Bronchial epithelial cell (primary cell): Measurements from ENCODE around the gene STOX1. TPM values are rescaled to one million over a fixed set of nuclear protein-coding genes. Genes with fewer than 3 reads are reported as not detected.
"Not testable (repeated sequence)": the region's sequence is repeated elsewhere in the genome, so short reads cannot be mapped to it uniquely, and the experiment has no call there.

Source experiments
- DNase-seq: peaks from one replicate; pipeline ENCODE4 v3.0.0-alpha.2; 2010; ENCODE audit warnings: low read depth
- FAIRE-seq: peaks from 2 replicates; lab custom pipeline; 2011; peaks lifted over from hg19 to GRCh38; lab: Jason Lieb, UNC
- H3K27me3 ChIP-seq: 2 replicates; pipeline ENCODE4 v1.5.1; 2011; ENCODE audit warnings: low read length; ENCODE audit not compliant: control insufficient read depth, insufficient read depth
- H3K36me3 ChIP-seq: 2 replicates; pipeline ENCODE4 v1.5.1; 2011; ENCODE audit warnings: low read length; ENCODE audit not compliant: control insufficient read depth, insufficient read depth
- H3K4me3 ChIP-seq: 2 replicates; pipeline ENCODE4 v1.5.1; 2011; ENCODE audit warnings: mild to moderate bottlenecking, low read depth, low read length, control low read depth
- CTCF ChIP-seq: IDR thresholded peaks from 2 replicates; pipeline ENCODE4 v1.5.1; 2011; ENCODE audit warnings: mild to moderate bottlenecking, moderate library complexity, low read length, control low read depth, inconsistent platforms; ENCODE audit not compliant: insufficient read depth, severe bottlenecking
- total RNA-seq: library from RNA; depleted of rRNA; stranded (reverse); fragments of >200 nt; gene quantifications from 2 replicates; pipeline ENCODE4 v1.2.1, GENCODE V29; 2014

Gene STOX1
- total RNA-seq, 1 donor from 2014 or later: under 0.01 TPM

- DNase-seq (no peak), FAIRE-seq (no peak)
- peaks cover 4% of the 10 kb centered on the region for H3K27me3 ChIP-seq
- no peak overlapping the region for H3K4me3 ChIP-seq
- no peaks in the 10 kb centered on the region for H3K36me3 ChIP-seq
- no peak for TF ChIP-seq CTCF
Observed at GRCh38 chr10:68828833-68829232, 1.5 kb downstream of the STOX1 start.

GRCh38 chr10:68829521-68829920 lies 2.2 kb downstream of the STOX1 start:
- DNase-seq (no peak), FAIRE-seq (no peak)
- TF ChIP-seq CTCF: no peak
- no peaks in the 10 kb centered on the region for H3K36me3 ChIP-seq
- H3K27me3 ChIP-seq: peaks cover 4% of the 10 kb centered on the region
- no peak overlapping the region for H3K4me3 ChIP-seq

- no peak overlapping the region for H3K4me3 ChIP-seq
- TF ChIP-seq CTCF: no peak
- no peak for FAIRE-seq
Observed at GRCh38 chr10:68829952-68830351, 2.6 kb downstream of the STOX1 start.

GRCh38 chr10:68831961-68832455 lies 4.7 kb downstream of the STOX1 start:
- peaks cover 4% of the 10 kb centered on the region for H3K27me3 ChIP-seq
- no peak for TF ChIP-seq CTCF
- no peak for DNase-seq
- H3K4me3 ChIP-seq: no peak overlapping the region
- no peak for FAIRE-seq
- H3K36me3 ChIP-seq: no peaks in the 10 kb centered on the region

More at GRCh38 chr10:68829952-68830351, 2.6 kb downstream of the STOX1 start:
- DNase-seq: no peak
- Histone ChIP-seq H3K36me3 (no peaks in the 10 kb centered on the region), H3K27me3 (peaks cover 4% of the 10 kb centered on the region)

- peaks cover 4% of the 10 kb centered on the region for H3K27me3 ChIP-seq
- no peak for FAIRE-seq
- TF ChIP-seq CTCF: no peak
Observed at GRCh38 chr10:68832601-68833000, 5.3 kb downstream of the STOX1 start.

DNA sequence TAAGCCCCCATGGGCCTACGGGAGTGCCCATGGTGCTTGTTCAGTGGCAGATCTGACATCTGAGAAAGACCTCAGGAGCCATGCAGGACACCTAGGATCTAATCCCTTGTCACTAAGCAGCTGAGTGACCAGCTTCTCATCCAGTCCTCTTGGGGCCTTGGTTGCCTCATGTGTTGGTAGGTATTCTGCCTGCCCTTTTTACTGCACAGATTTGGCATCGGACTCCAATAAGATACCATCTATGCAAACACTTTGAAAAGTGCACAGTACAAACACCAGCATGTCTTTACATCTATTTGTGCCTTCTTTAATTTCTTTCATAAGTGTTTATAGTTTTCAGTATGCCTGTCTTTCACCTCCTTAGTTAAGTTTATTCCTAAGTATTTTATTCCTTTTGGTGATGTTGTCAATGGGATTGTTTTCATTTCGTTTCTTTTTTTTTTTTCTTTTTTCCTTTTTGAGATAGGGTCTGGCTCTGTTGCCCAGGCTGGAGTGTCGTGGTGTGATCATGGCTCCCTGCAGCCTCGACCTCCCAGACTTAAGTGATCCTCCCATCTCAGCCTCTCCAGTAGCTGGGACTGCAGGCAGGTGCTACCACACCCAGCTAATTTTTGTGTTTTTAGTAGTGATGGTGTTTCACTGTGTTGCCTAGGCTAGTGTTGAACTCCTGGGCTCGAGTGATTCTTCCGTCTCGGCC lies 10.4 kb downstream of the STOX1 start:
- no peak for DNase-seq
- no peaks in the 10 kb centered on the region for H3K36me3 ChIP-seq

More at GRCh38 chr10:68832601-68833000, 5.3 kb downstream of the STOX1 start:
- no peak for DNase-seq
- Histone ChIP-seq H3K36me3 (no peaks in the 10 kb centered on the region), H3K4me3 (no peak overlapping the region)

GRCh38 chr10:68840650-68841049 lies 13.3 kb downstream of the STOX1 start:
- not testable (repeated sequence) for H3K4me3 ChIP-seq, FAIRE-seq, H3K36me3 ChIP-seq, H3K27me3 ChIP-seq, DNase-seq

More for the DNA sequence above, 10.4 kb downstream of the STOX1 start:
- no peaks in the 10 kb centered on the region for H3K27me3 ChIP-seq
- H3K4me3 ChIP-seq: no peak overlapping the region
- no peak for FAIRE-seq
- TF ChIP-seq CTCF: no peak
